Measurements from ENCODE around the gene CALCOCO1.

Gene CALCOCO1

GRCh38 chr12:53752192-53752601 is 24.9 kb upstream of the CALCOCO1 start:
- in situ Hi-C loops (cut with HindIII; ENCODE audit: low sequenced_read_pairs) = no loop called here

- in situ Hi-C loops (cut with HindIII; ENCODE audit: low sequenced_read_pairs) = no loop called here
Measured at GRCh38 chr12:53751336-53752191, 24.3 kb upstream of the CALCOCO1 start, which contains the start of gene CISTR. Gene CISTR (minus strand): TSS chr12:53751979.

DNA sequence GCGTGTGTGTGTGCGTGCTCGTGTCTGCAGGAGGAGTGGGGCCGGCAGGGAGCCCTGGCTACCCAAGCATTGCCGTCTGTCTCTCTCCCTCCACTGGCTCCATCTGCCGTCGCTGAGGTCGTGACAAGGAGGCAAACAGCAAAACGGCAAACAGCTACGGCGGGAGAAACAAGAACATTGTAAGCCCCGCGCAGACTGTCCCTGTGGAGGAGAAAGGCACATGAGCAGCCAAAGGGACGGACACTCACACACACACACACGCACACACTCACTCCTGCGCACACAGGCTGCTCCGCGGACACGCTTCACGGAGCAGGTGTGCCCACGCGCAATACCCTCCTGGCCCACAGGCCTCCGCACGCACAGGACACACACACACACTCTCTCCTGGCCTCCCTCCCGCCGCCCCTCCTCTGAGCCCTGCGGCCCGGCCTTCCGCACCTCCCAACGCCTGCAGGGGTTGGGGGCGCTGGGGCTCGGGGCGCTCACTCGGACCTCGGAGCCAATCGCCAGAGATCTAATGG is 23.6 kb upstream of the CALCOCO1 start:
- in situ Hi-C loops (cut with HindIII; ENCODE audit: low sequenced_read_pairs) = no loop called here

DNA sequence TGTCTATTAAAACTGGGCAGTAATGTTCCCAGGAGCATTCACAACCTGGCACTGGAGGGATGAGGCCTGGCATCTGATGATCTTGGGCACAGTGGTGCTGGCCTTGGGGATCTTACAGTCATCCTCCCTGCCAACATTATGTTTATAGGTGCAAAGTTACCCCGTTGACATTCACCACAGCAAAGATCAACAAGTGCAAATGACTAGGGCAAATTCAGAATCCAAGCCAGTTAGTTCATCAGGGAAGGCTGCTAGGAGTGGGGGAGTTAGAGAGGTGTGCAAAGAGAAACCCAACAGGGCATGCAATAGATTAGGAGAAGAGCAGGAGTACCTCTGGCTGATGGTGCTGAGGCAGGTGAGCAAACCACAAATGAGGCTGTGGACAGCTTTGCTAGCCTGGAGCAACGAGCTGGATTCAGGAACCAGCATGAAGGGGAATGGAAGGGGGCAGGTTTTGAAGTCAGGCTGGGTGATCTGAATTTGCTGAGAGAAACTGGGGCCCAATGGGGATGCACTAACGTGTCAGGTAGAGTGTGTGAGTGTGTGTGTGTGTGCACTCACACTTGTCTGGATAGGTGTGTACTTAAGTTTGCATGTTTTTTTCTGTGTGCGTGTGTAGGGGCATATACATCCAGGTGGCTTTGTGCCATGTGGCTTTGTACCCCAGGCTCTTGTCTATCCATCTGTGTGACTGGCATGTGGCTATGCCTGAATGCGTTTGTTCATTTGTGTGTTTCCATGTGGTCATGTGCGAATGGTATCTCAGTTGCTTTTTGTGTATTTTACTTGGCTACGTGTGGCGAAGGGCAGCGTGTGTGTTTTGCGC is 22.9 kb upstream of the CALCOCO1 start:
- in situ Hi-C loops (cut with HindIII; ENCODE audit: low sequenced_read_pairs) = no loop called here

- in situ Hi-C loops (cut with HindIII; ENCODE audit: low sequenced_read_pairs) = no loop called here
Measured at GRCh38 chr12:53748072-53748840, 21.0 kb upstream of the CALCOCO1 start.

- in situ Hi-C loops (cut with HindIII; ENCODE audit: low sequenced_read_pairs) = no loop called here
Measured at GRCh38 chr12:53747095-53747494, 19.8 kb upstream of the CALCOCO1 start.

- in situ Hi-C loops (cut with HindIII; ENCODE audit: low sequenced_read_pairs) = no loop called here
Measured at GRCh38 chr12:53746592-53747092, 19.4 kb upstream of the CALCOCO1 start.

GRCh38 chr12:53744751-53745150 is 17.5 kb upstream of the CALCOCO1 start:
- in situ Hi-C loops (cut with HindIII; ENCODE audit: low sequenced_read_pairs) = no loop called here

DNA sequence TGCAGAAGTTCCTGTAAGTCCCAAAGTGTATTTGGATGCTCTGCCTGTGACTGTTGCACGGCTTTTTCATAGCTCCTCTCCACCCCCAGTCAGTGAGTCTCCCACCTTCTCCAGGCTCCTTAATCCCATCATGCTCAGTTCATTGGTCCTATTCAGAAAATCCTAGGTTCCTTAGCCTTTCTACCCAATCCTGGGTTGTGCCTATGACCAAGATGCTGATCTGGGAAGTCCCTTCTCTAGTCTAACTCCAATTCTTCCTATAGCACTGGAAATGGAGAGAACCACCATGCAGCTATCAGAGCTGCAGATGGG is 16.8 kb upstream of the CALCOCO1 start:
- in situ Hi-C loops (cut with HindIII; ENCODE audit: low sequenced_read_pairs) = no loop called here

- in situ Hi-C loops (cut with HindIII; ENCODE audit: low sequenced_read_pairs) = no loop called here
Measured at GRCh38 chr12:53743266-53744129, 16.2 kb upstream of the CALCOCO1 start.

DNA sequence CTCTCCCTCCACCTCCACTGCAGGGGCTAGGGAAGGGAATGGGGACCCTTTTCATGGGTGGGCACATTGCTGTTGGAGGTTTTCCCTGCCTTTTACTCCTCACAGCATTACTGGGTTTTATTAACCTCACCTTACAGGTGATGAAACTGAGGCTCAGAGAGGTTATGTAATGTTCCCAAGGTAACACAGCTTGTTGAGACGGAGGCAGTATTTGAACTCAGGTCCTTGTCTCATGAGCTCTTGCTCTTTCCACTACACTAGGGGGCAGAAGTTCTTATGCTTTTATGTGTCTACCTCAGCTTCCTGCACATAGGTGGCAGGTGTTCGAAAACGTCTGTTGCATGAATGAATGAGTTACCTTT is 12.9 kb upstream of the CALCOCO1 start:
- in situ Hi-C loops (cut with HindIII; ENCODE audit: low sequenced_read_pairs) = no loop called here

DNA sequence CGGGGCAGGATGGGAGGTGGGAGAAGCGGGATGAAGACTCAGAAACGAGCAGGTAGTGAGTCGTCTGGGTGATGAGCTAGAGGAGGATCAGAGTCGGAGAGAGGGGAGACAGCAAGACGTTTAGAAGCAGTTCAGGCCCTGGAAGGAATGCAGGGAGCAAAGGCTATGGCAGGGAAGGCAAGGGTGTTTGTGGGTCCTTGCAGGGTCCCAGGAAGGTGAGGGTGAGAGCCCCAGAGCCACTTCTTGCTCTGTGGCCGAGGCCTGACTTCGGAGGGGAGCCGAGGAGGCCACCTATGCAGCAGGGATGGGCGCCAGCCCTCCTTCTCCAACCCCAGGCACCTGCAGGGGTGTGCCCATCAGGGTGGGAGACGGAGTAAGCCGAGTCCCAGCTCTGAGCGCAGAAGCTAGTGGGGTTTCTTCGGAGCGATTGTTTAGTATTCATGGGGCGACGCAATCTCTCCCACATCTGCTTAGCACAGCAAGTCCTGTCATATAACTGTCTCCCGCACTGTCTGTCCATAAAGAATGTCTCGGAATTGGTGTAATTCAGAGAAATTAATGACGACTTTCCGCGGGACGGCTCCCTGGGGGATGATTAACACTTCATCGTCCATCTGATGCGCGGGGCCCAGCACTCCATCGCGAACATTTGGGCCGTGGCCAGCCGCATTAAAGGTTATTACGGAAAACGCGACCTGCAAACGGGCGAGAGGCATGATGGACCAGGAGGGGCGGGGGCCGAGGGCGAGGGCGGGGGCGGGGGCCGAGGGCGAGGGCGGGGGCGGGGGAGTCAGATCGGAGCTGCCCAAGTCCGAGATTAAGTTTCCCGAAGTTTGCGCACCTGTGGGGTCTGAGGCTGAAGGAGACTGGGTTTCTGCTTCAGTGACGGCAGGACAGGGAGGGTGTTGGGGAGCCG is 12.2 kb upstream of the CALCOCO1 start:
- in situ Hi-C loops (cut with HindIII; ENCODE audit: low sequenced_read_pairs) = no loop called here

GRCh38 chr12:53738406-53739213 is 11.4 kb upstream of the CALCOCO1 start:
- in situ Hi-C loops (cut with HindIII; ENCODE audit: low sequenced_read_pairs) = no loop called here

DNA sequence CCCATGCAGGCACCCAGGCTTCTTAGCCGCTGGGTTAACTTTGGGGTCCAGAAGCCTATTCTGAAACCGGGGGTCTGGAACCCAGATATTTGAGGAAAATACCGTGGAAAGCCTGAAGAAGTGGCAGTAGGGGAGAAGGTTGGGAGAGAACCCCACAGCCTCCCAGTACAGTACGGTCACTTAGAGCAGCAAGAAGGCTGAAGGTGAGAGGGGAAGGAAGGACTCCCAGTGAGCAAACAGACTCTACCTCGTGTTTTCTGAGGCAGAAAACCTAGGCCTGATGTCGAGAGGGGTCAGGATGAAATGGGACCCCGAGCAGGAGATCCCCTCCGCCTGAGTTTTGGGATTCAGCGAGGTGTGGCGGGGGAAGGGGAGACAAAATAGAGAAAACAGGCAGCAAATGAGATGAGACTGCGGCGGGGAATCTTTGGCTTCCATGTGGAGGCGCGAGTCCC is 10.7 kb upstream of the CALCOCO1 start:
- in situ Hi-C loops (cut with HindIII; ENCODE audit: low sequenced_read_pairs) = no loop called here

DNA sequence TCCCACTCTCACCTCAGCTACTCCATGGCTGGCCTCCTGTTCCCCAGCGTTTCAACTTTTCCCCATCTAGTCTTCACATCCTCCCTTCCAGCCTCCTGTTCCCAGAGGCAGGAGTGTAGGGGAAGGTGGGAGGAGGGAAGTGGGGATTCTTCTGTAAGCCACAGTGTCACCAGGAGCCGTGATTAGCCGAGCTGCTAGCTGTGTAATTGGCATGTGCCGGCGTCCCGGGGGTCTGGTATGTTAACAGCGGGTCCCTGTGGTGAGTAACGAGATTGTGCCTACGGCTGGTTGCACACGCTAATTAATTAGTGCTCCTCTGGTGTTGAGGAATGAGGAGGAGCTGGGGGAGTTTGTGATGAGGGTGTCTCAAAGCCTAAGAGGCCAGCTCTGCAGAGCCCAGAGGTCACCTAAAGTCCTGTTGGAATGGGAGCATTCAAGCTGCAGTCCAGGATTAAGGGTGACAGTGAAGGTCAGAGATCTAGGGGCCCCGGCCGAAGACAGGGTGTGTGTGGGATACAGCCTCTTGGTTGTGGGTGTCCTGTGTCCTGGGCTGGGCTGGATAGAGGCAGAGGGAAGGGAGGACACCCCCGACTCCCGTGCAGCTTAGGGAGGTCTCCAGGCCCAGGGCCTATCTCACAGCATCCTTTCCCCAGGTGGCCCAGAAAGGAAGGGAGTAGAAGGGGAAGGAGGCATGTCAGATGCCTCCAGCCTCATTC is 10.0 kb upstream of the CALCOCO1 start:
- in situ Hi-C loops (cut with HindIII; ENCODE audit: low sequenced_read_pairs) = no loop called here

DNA sequence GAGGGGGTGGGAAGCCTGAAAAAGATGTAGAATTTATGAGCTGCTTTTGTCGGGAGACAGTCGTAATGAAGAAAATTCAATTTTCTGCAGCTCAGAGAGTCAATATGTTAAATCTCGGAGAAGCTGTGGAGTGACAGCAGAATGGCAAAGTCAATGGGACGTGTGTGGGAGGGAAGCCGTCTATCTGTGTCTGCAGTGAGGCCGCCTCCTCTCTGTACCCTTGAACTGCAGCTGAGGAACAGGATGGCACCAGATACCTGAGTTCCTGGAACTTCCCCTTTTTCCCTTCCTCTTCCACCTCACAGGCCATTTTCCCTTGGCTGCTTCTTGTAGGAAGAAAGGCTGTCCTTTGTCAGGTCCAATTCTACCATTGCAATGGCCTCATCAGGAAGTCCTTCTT is 9.3 kb upstream of the CALCOCO1 start:
- in situ Hi-C loops (cut with HindIII; ENCODE audit: low sequenced_read_pairs) = no loop called here

GRCh38 chr12:53735556-53735955 is 8.3 kb upstream of the CALCOCO1 start:
- in situ Hi-C loops (cut with HindIII; ENCODE audit: low sequenced_read_pairs) = no loop called here

All from DLD1 (cell line).